ENCODE results near the gene SELENOM.
"Not testable (repeated sequence)": the region's sequence is repeated elsewhere in the genome, so short reads cannot be mapped to it uniquely, and the experiment has no call there.

Gene SELENOM

DNA sequence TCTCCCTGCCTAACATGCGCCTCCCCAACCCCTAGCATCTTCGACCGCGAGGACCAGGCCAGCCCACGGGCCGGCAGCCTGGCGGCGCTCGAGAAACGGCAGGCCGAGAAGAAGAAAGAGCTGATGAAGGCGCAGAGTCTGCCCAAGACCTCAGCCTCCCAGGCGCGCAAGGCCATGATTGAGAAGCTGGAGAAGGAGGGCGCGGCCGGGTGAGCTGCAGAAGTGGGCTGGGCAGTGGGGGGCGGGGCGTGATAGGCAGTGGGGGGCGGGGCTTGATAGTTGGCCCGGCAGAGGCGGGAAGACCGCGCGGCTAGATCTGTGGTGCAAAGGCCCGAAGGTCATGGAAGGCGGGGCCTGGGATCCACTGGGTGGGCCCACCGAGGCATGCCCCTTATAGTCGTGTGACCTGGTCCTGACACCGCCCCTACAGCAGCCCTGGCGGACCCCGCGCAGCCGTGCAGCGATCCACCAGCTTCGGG is 8.7 kb downstream of the SELENOM start:
- H3K27me3 ChIP-seq (ENCODE audit: insufficient read depth, poor library complexity, severe bottlenecking) = no peaks in the 10 kb centered on the region
- no peak overlapping the region for H3K4me3 ChIP-seq (replicated peaks; ENCODE audit: insufficient read depth, low read length)
- no peak overlapping the region for H3K27ac ChIP-seq (replicated peaks)
- DNase-seq (ENCODE audit: low read depth in 1 of 2, low spot score in 1 of 2) = no peak
- TF ChIP-seq GABPA (IDR thresholded peaks at IDR 0.05; ENCODE audit: low read depth) (no peak), POLR2AphosphoS5 (IDR thresholded peaks at IDR 0.05; ENCODE audit: low read depth) (no peak), SPI1 (IDR thresholded peaks at IDR 0.05; ENCODE audit: borderline replicate concordance, low read depth) (no peak)
- TF ChIP-seq, protein P1, sequence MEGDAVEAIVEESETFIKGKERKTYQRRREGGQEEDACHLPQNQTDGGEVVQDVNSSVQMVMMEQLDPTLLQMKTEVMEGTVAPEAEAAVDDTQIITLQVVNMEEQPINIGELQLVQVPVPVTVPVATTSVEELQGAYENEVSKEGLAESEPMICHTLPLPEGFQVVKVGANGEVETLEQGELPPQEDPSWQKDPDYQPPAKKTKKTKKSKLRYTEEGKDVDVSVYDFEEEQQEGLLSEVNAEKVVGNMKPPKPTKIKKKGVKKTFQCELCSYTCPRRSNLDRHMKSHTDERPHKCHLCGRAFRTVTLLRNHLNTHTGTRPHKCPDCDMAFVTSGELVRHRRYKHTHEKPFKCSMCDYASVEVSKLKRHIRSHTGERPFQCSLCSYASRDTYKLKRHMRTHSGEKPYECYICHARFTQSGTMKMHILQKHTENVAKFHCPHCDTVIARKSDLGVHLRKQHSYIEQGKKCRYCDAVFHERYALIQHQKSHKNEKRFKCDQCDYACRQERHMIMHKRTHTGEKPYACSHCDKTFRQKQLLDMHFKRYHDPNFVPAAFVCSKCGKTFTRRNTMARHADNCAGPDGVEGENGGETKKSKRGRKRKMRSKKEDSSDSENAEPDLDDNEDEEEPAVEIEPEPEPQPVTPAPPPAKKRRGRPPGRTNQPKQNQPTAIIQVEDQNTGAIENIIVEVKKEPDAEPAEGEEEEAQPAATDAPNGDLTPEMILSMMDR (IDR thresholded peaks at IDR 0.05; ENCODE audit: insufficient read depth, low read length) = no peak
- TF ChIP-seq, protein P2, sequence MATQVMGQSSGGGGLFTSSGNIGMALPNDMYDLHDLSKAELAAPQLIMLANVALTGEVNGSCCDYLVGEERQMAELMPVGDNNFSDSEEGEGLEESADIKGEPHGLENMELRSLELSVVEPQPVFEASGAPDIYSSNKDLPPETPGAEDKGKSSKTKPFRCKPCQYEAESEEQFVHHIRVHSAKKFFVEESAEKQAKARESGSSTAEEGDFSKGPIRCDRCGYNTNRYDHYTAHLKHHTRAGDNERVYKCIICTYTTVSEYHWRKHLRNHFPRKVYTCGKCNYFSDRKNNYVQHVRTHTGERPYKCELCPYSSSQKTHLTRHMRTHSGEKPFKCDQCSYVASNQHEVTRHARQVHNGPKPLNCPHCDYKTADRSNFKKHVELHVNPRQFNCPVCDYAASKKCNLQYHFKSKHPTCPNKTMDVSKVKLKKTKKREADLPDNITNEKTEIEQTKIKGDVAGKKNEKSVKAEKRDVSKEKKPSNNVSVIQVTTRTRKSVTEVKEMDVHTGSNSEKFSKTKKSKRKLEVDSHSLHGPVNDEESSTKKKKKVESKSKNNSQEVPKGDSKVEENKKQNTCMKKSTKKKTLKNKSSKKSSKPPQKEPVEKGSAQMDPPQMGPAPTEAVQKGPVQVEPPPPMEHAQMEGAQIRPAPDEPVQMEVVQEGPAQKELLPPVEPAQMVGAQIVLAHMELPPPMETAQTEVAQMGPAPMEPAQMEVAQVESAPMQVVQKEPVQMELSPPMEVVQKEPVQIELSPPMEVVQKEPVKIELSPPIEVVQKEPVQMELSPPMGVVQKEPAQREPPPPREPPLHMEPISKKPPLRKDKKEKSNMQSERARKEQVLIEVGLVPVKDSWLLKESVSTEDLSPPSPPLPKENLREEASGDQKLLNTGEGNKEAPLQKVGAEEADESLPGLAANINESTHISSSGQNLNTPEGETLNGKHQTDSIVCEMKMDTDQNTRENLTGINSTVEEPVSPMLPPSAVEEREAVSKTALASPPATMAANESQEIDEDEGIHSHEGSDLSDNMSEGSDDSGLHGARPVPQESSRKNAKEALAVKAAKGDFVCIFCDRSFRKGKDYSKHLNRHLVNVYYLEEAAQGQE (IDR thresholded peaks at IDR 0.05; ENCODE audit: insufficient replicate concordance, low read depth) = no peak

DNA sequence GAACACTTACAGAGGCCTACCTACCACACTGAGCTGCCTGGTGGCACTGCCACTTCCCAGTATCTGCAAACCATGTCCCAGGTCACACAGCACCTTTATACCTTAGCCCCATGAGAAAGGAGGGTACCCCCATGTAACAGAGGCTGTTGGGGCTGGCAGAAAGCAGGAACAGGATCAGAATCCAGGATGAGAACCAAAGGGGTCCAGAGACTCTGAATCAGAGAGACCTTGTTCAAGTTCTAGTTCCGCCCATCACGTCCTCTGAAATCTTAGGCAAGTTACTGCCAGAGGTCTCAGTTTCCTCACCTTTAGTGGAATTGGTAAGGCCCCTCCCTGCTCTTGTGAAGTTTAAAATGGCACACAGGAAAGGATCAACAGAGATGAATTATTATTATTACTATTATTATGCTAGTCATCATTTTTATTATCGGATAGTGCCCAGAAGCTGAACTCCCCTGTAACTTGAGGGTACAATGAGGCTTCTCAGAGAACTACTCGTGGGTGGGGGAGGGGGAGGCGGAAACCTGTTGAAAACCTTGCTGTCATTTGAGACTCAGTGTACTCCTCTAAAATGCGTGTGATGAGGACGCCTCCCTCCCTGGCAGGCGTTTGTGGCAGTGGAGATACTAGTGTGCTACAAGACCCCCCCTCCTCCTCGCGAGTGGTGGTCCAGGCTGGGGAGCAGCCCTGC is 9.3 kb downstream of the SELENOM start:
- no peak for DNase-seq (ENCODE audit: low read depth in 1 of 2, low spot score in 1 of 2)
- H3K27me3 ChIP-seq (ENCODE audit: insufficient read depth, poor library complexity, severe bottlenecking) = no peaks in the 10 kb centered on the region
- TF ChIP-seq, protein P2 (IDR thresholded peaks at IDR 0.05; ENCODE audit: insufficient replicate concordance, low read depth) = no peak
- TF ChIP-seq POLR2AphosphoS5 (IDR thresholded peaks at IDR 0.05; ENCODE audit: low read depth) (no peak), GABPA (IDR thresholded peaks at IDR 0.05; ENCODE audit: low read depth) (no peak), SPI1 (IDR thresholded peaks at IDR 0.05; ENCODE audit: borderline replicate concordance, low read depth) (no peak)
- TF ChIP-seq, protein P1 (IDR thresholded peaks at IDR 0.05; ENCODE audit: insufficient read depth, low read length) = no peak
- H3K27ac ChIP-seq (replicated peaks) = no peak overlapping the region
- no peak overlapping the region for H3K4me3 ChIP-seq (replicated peaks; ENCODE audit: insufficient read depth, low read length)

DNA sequence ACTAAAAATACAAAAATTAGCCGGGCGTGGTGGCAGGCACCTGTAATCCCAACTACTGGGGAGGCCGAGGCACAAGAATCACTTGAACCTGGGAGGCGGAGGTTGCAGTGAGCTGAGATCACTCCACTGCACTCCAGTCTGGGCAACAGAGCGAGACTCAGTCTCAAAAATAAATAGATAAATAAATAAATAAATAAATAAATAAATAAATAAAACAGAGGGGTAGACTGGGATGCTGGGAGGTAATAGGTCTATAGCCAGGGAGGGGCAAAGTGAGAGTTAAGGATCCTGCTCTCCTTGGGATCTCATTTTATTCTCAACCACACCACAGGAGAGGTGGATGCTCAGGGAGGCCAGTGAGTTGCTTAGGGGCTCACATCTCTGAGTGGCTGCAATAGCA is 9.8 kb downstream of the SELENOM start:
- H3K27me3 ChIP-seq (ENCODE audit: insufficient read depth, poor library complexity, severe bottlenecking); DNase-seq (ENCODE audit: low read depth in 1 of 2, low spot score in 1 of 2); H3K27ac ChIP-seq (replicated peaks); H3K4me3 ChIP-seq (replicated peaks; ENCODE audit: insufficient read depth, low read length): not testable (repeated sequence)

DNA sequence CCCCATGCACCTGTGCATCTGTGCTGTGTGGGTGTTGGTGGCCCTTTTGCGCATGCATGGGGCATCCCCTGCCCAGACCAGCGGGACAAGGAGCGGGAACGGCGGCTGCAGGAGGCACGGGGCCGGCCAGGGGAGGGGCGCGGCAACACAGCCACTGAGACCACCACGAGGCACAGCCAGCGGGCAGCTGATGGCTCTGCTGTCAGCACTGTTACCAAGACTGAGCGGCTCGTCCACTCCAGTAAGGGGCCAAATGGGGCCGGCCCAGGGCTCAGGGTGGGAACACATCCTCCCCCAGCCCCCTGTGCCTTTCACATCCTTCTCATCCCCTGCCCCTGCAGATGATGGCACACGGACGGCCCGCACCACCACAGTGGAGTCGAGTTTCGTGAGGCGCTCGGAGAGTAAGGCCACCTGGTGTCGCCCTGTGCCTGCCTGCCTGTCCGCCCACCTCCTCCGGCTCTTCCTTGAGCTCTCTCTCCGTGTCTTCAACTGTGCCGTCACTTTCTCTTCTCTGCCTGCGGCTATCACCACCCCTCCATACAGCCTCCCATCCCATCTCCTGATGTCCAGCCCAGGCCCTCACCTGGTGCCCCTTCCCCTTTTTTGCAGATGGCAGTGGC is 10.6 kb downstream of the SELENOM start:
- no peaks in the 10 kb centered on the region for H3K27me3 ChIP-seq (ENCODE audit: insufficient read depth, poor library complexity, severe bottlenecking)
- no peak for DNase-seq (ENCODE audit: low read depth in 1 of 2, low spot score in 1 of 2)
- H3K27ac ChIP-seq (replicated peaks) = no peak overlapping the region
- no peak for TF ChIP-seq GABPA (IDR thresholded peaks at IDR 0.05; ENCODE audit: low read depth)
- no peak for TF ChIP-seq SPI1 (IDR thresholded peaks at IDR 0.05; ENCODE audit: borderline replicate concordance, low read depth)
- TF ChIP-seq, protein P2 (IDR thresholded peaks at IDR 0.05; ENCODE audit: insufficient replicate concordance, low read depth) = no peak
- TF ChIP-seq, protein P1 (IDR thresholded peaks at IDR 0.05; ENCODE audit: insufficient read depth, low read length) = no peak
- TF ChIP-seq POLR2AphosphoS5 (IDR thresholded peaks at IDR 0.05; ENCODE audit: low read depth) = no peak
- no peak overlapping the region for H3K4me3 ChIP-seq (replicated peaks; ENCODE audit: insufficient read depth, low read length)
